Measurements from ENCODE around the gene FRMD5.

GRCh38 chr15:43920254-43920600 lies 274.8 kb downstream of the FRMD5 start:
- TF ChIP-seq CTCF (IDR thresholded peaks at IDR 0.05) (no peak), POLR2A (IDR thresholded peaks at IDR 0.05) (no peak)
